HEK293 (cell line): ENCODE data around the gene SPINK13.

ENCODE experiments used
- TCF7L2 ChIP-seq: IDR thresholded peaks from 2 replicates; pipeline ENCODE4 v1.6.1; 2011; ENCODE audit warnings: low read depth, mild to moderate bottlenecking, inconsistent platforms, low read length, moderate library complexity, borderline replicate concordance
- ZNF24 ChIP-seq: fragments of 450-650 bp; formaldehyde crosslinking; IDR thresholded peaks from 2 replicates; pipeline ENCODE4 v1.5.1; 2016; ENCODE audit warnings: missing biosample characterization, missing genetic modification characterization
- TF ChIP-seq, protein P1 (sequence below): fragments of 450-650 bp; formaldehyde crosslinking; IDR thresholded peaks from 2 replicates; pipeline ENCODE4 v1.5.1; 2016; ENCODE audit warnings: missing biosample characterization, missing genetic modification characterization

DNA sequence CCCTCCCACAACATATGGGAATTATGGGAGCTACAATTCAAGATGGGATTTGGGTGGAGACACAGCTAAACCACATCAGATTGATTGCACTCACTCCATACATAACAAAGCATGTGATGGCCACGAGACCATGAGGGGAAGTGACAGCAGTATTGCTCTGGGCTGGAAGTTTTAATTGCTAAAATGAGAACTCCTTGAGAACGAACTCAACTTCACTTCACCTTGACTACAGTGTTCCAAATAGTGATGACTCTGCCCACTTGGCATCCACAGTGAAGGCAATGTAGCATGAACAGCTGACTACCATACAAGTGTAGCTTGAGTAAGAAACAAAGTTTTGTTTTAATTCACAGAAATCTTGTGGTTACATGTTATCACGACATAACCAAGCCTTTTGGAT is 42.9 kb downstream of the SPINK13 start:
- TF ChIP-seq, protein P1, sequence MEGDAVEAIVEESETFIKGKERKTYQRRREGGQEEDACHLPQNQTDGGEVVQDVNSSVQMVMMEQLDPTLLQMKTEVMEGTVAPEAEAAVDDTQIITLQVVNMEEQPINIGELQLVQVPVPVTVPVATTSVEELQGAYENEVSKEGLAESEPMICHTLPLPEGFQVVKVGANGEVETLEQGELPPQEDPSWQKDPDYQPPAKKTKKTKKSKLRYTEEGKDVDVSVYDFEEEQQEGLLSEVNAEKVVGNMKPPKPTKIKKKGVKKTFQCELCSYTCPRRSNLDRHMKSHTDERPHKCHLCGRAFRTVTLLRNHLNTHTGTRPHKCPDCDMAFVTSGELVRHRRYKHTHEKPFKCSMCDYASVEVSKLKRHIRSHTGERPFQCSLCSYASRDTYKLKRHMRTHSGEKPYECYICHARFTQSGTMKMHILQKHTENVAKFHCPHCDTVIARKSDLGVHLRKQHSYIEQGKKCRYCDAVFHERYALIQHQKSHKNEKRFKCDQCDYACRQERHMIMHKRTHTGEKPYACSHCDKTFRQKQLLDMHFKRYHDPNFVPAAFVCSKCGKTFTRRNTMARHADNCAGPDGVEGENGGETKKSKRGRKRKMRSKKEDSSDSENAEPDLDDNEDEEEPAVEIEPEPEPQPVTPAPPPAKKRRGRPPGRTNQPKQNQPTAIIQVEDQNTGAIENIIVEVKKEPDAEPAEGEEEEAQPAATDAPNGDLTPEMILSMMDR (tag by site-specific recombination): no peak
- TF ChIP-seq TCF7L2: no peak
- TF ChIP-seq ZNF24 (tag by site-specific recombination): no peak
